NCI-H1048 (cell line): ENCODE results near the gene ACTR1B.
"Not testable (repeated sequence)": the region's sequence is repeated elsewhere in the genome, so short reads cannot be mapped to it uniquely, and the experiment has no call there.

Experiments
- DNase-seq: peaks from one replicate; lab custom pipeline; 2025; lab: John Stamatoyannopoulos, UW

Gene ACTR1B

DNA sequence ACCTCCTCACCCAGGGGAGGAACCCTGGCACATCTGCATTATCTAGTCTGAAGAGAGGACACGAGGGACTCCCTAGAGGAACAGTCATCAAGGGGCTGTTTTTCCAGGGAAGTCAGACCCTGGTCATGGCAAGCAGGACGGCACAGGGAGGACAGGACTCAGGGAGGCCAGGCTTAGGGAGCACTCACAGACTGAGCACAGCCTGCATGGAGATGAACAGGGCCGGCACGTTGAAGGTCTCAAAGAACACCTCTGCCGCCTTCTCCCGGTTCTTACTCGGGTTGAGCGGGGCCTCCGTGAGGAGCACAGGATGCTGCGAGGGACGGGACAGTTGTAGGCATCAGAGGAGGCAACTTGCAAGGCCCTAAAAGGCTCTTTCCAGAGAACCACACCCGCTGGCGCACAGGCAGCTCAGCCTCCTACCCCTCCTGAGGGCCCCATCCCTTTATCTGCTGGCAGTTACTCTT is 5.1 kb downstream of the ACTR1B start:
- DNase-seq, result no peak

DNA sequence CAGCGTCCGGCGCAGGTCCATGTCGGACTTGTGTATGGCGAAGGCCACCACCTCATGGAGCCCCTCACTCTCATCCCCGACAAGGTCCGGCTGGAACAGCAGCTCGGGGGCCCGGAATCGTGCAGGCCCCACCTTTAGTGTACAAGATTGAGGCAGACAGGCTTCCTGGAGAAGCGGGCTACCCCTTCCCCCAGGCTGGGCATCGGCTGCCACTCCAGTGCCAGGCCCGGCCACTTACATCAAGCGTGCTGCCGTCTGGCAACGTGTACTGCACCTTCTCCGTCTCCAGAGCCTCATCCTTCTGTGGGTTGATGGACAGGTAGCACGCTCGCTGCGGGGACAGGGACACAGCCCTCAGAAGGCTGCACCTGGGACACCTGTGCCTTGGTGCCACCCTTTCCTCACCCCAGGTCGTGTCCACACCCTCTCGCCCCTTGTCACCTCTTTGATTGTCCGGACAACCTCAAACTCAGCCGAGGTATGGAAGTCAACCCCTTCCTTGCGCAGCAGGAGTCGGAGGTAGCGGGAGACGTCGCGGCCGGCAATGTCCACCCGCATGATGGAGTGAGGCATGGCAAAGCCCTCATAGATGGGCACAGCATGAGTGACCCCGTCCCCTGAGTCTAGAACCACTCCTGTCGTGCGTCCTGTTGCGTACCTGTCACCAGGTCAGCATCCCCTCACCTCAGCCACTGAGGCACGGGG is 5.7 kb downstream of the ACTR1B start:
- DNase-seq, result no peak

DNA sequence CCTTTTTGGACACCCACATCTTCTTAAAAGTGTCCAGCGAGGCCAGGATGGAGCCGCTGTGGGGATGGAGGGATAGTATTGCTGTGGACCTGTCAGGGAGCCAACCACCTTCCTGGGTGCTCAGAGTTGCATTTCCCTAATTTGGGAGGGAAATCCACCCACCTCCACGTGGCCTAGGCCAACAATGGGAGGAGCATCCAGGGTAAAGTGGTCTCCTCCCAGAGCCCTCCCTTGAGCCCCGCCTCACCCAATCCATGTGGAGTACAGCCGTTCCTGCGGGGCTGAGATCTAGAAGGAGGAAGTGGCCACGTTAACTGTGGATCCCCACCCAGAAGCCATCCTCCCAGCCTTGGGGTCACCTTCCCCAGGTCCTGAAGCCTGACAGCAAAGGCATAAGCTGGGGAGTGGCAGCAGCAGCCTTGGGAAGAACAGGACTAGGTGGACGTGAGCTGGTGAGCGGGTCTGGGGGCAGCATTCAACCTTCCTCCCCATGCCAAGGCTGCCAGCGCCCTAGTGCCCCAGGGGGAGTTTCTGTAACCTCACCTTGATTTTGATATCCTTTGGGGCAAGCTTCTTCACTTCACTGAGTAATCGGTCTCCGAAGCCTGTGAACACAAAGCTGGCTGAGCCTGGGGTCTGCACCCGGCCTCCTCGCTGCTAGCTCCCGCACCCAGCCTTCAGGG is 6.8 kb downstream of the ACTR1B start:
- DNase-seq, result no peak

DNA sequence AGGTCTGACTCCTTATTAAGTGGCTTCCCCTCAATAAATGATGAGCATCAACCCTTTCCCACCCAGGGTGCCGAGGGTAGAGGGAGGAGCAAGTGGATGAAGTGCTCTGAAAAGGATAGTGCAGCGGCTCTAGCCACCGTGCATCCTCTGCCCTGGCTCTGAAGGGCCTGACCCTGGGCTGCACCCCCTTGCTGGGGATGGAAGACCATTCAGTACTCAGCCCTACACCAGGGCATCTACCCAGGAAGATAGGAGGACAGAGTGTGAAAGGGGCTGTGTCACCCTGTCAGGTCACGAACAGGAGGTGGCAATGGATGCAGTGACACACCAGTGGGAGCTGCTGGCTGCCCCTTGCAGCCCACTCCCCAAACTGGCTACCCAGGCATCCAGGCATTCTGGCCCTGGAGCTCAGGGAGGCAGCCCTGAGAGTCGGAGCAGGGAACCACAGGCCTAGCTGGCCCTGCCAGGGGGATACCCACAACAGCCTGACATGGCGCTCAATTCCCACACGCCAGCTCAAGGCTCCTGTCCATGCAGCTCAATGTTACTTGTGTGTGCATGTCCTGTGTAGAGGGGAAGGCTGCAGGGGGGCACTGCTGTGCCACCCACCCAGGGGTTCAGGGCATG is 7.6 kb downstream of the ACTR1B start:
- no peak for DNase-seq

DNA sequence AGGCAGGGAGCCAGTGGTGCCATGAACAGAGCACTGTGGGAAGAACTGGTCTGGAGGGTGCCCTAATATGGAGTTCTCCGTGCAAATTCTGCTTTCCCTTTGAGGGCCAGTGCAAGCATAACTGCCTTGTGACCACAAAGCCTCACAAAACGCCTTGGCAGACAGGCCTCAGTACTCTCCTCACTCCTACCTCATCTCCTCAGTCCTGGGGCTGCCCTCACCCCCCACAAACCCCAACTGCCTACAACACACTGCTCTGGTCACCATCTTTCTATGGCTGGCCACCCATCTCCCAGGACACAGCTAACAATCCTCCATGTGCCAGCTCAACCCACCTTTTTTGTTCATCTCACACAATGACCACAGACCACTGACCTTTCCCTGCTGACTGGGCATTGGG is 9.1 kb downstream of the ACTR1B start:
- DNase-seq, result no peak

DNA sequence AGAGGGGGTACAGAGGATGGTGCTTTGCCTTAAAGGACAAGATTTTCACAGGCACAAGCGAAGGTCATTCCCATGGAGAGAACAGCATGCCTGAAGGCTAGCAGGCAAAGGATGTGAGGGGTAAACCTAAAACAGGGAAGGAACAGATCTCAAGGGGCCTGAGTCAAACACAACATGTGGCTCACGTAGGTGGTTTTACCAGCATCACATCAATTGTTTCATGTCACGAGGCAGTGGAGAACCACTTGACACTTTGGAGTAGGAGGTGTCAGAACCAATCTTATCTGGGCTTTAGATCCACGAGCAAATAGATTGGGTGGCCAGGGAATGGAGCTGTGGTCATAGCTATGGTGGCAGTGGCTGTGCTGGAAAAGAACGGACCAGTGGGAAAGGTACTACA is 9.5 kb downstream of the ACTR1B start:
- no peak for DNase-seq

DNA sequence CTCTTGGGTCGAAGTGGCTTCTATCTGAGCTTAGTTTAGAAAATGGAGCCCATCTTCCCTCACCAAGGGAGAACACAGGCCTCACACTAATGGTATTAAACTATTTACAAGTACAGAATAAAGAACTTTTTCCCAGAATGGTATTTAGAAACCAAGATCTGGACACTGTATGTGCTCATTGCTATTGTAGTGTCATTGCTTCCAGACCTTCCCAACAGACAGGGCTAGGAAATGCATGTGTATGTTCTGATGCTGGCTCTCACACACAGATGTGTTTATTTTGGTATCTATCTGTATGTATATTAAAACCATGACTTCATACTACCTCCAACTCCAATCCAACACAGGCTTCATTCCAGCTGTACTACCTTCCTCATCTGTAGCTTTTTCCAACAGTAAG is 10.0 kb downstream of the ACTR1B start:
- DNase-seq, result no peak

DNA sequence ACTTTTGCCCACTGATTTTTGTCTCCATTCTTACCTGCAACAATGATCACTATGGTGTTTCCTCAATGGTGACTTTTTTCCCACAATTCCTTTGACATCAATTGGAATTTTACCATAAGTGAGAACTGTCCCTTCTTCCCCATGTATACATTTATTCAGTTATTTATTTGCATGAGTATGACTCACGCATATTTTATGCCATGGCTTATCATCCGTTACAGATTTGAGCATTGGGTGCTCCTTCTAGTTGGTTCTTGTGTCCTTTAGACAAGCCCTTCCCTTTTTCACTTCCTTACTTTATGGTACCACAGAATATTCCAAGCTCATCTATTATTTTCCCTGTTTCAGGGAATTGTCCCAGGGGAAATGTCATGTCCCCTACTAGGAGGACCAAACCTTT is 10.4 kb downstream of the ACTR1B start:
- DNase-seq, result no peak

DNA sequence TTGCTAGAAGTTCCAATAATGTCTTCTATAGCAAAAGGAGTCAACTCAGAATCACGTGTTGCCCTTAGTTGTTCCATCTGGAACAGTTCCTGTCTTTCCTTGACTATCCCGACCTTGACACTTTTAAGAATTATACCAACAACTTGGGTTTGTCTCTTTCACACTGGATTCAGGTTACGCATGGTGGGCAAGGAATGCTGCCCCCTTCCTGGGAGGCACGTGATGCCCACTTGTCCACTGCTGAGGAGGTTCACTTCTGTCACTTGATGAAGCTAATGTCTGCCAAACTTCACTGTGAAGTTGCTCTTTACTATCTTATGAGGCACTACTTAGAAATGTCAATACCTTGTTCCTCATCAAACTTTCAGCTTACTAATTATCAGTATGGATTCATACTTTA is 12.7 kb downstream of the ACTR1B start:
- DNase-seq, result no peak

DNA sequence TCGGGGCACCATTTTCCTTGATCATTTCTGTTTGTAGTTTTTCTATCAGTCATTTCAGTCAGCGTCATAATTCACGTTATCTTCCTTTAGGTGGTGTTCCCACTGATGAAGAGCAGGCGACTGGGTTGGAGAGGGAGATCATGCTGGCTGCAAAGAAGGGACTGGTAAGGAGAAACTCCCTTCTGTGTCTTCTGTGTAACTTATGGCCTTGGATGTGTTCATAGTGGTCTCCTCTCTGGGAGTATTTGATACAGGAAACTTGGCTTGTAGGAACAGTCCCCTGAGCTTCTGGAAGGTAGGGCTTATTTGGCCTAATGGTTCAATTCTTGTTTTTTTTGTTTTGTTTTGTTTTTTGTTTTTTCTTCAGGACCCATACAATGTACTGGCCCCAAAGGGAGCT is 16.9 kb downstream of the ACTR1B start:
- DNase-seq, result no peak

DNA sequence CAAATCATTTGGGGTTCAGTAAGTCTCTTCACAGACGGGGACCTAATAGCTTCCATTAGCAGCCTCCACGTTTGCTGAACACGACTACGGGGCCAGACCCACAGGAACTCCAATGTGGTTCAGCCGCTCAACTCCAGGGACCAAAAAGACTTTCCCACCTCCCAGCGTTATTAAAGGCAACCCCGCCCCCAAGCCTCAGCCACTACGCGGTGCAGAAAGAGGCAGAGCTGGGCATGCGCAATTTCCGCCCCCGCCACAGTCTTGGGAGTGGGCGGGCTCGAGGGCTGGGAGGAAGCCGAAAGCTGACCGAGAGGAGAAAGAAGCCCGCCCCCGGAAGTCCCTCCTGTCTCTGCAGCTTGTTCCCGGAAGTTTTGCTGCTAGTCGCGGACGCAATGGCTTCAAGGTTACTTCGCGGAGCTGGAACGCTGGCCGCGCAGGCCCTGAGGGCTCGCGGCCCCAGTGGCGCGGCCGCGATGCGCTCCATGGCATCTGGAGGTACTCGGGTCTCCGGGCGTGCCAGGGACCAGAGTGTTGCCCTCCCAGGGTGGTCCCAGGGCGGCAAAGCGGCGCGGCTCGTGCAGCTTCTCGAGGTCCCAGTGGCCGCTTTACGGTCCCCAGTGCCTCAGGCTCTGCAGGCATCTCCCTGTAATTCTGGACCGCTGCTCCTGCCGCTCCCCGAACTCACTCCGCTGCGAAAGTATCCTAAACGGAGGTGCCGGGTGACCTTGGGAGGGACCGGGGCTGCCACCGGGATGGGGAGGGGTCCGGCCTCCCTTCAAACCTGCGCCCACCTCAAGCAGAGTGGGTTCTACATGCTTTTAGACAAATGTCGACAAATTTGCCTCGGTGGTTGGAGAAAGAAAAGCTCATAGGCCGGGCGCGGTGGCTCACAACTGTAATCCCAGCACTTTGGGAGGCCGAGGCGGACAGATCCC is 17.9 kb downstream of the ACTR1B start, which contains the start of gene COX5B:
Gene COX5B, plus strand, starts transcription at position 368 of the 935 bp plus-strand sequence. Its CDS starts 25 bp downstream, at position 393.
- peak; percentile 96 for DNase-seq

DNA sequence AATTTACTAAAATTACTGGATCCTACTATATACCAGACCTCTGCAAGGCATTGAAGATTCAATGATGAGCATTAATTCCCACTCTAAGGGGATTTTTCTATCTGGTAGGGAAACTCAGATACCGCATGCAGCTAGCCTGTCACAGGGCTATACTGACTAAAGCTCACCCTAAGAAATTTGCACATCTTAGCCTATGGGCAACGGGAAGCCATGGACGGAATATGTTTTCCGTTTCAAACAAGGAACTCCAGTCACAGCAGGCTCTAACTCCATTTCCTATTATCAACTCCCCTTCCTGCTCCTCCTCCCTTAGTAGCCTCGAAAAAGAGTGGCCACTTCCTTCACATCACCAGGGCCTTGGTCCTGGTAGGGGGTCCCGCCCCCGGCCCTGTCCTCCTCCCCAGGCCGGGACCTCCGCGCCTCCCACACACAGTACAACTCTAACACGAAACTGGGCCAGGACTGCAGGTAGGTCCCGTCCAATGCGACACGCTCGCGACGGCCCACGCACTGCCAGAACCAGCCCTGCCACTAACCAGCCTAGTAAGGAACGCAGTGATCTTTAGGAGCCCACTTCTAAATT is 18.6 kb downstream of the ACTR1B start:
- DNase-seq, result no peak

DNA sequence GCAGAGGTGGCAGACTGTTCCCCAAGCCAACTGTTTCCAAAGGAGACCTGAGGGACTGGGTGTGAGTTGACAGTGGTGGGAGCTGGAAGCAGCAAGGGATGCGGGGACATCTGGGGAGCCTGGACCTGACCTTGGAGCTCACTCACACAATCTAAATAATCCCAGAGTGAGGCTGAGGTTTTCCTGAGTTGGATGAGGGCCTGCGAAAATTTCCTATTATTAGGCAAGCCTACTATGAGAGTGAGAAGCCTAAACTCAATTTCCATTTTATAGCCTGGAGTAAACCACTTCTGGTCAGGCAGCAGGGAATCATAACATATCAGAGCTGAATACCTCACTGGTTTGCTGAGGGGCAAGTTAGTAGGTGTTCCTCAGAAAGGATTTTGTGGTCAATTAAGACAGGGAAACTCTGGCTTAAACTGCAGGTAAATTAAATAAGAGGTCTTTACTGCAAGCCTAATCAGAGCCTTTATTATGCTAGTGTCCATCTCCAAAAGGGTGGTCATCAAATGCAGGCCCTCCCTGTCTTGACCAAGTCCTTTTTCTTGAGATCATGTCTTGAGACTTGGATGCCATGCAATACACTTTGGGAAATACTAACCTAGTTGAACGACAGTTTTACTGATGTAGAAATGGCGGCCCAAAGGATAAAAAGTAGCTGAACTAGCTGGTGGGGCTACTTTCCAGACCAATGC is 19.7 kb downstream of the ACTR1B start:
- DNase-seq, result no peak

DNA sequence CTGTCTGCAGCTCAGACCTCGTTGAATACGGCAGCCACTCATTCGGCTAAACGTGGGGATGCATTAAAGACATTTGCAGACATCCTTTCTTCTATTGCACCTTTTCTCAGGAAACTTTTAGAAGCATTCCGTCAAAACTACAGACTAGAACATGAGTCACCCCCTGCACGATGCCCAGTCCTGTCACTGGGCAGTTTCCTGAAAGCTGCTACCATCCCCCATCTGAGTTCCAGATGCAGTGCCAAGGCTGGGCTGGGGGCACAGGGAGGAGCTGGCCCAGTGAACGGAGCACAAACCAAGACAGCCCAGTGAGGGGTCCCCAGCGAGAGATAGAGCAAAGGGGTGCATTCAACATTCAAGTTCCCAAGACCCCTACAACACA is 37.8 kb downstream of the ACTR1B start:
- not testable (repeated sequence) for DNase-seq

DNA sequence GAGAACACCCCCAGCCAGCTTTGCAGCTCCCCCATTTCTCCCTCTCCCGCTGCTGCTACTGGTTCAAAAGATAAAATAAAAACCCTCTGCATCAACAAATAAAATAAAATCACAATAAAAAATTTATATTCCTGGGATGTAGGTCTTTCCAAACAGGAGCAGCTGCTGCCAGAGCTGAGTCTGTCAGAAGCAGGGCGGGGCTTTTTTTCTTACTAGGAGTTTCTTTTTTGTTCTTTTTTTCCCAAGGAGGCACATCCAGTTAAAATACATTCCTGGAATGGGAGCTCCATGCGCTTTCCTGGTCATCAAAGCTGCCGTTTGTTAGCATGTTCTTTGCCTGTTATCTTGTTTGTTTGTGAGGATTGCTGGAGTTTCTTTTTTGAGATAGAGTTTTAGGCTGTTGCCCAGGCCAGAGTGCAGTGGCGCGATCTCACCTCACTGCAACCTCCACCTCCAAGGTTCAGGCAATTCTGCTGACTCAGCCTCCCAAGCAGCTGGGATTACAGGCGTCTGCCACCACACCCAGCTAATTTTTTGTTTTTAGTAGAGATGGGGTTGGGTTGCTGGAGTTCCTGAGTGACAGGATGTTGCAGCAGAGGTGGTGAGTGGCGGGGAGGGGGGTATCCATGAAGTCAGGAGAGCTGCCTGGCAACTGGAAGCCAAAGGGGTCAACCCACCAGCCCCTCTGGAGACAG is 38.3 kb downstream of the ACTR1B start:
- DNase-seq, result not testable (repeated sequence)

DNA sequence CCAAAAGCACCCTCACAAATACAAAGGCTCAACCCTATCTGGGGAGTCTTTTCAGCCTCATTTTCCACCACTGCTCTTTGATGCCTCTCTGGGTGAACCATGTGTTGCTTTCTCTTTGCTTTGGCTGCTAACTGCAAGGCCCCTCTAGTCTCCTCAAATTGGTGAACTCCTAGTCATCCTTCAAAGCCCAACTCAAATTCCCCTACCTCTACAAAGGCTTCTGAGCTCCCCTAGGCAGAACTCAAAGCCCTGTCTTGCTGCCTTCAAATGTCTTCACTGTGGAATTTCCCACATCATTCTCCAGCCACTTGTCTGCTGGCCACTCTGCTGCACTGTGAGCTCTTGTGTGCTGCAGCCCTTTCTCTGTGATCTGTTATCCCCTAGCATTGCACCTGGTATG is 40.9 kb downstream of the ACTR1B start:
- not testable (repeated sequence) for DNase-seq

DNA sequence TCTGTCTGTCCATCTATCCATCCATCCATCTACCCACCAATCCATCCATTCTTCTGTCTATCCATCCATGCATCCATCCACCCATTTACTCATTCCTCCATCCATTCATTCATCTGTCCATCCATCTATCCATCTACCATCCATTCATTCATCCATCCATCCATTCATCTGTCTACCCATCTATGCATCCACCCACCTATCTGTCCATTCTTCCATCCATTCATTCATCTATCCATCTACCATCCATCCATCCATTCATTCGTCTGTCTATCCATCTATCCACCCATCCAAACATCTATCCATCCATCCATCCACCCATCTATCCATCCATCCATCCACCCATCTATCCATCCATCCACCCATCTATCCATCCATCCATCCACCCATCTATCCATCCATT is 43.4 kb downstream of the ACTR1B start:
- DNase-seq, result not testable (repeated sequence)

DNA sequence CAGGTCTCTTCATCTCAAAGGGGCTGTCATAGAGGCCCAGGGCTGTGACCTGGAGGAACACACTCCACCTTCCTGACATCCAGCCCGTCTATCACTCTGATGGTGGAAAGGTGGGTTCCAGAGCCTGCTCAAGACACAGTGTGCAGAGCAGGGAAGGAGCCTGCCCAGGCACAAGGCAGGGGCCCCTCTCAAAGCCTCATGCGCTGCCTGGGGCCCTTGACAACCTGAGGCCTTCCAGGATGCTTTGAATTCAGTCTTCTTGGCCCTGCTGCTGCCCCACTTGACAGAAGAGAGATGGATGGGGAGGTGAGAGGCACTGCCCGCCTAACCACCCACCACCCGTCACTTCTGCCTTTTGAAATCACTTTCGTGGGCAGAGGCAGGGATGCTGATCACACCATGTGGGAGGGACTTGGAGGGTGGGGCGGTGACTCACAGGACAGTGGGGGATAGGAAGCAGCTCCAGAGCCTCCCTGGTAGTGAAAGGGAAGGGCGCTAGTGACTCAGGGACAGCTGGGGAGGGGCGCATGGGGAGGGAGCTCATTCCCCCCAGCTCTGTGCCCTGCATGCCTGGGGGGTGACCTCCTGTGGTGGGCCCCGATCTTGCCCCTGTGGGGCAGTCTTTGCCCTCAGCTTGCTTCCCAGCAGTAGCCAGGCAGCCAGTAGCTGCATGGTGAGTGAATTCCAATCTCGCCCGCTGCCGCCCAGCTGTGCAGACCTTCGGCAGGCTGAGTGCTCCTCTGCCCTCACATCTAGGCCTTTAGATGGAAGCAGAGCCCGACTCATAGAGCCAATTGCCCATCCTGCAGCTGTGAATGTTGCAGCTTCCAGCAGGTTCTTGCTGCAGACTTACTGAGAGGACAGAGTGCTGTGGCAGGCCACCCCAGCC is 44.7 kb downstream of the ACTR1B start:
- DNase-seq, result not testable (repeated sequence)

DNA sequence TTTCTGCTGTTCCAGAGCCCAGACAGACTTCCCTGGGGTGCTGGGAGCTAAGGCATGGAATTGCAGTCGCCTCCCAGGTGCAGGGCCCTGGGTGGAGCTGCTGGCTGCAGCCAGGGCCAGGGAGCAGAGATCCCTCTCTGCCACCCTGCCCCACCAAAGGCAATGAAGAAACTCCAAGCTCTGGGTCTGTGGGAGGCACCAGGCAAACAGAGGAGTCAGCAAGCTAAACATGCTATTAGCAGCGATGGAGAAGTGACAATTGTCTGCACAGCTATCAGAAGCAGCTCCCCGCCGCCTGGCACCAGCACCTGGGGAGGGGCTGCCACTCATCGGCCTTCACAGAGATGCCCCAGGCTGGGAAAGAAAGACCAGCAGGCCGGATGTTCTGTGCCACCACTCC is 45.9 kb downstream of the ACTR1B start:
- no peak for DNase-seq
